Uterus (tissue), 4 donors: ENCODE results near the gene S100A14. TPM values are rescaled to one million over a fixed set of nuclear protein-coding genes. Genes with fewer than 3 reads are reported as not detected.
A peak's percentile ranks its signal among the peaks of the same experiment; 100 is the strongest.

Source experiments
- DNase-seq, 2 donors: peaks; one replicate each; pipeline ENCODE4 v3.0.0-alpha.2; 2019 to 2020
- H3K27ac ChIP-seq, 2 donors: fragments of 200-600 bp; sonication (generic); 1 replicate in 1 of 2; 2 replicates in 1 of 2; pipeline ENCODE4 v1.5.1; 2016 to 2018
- H3K27me3 ChIP-seq, 2 donors: fragments of 200-600 bp; sonication (generic); one replicate each; pipeline ENCODE4 v1.5.1; 2018 to 2019; ENCODE audit warnings: control low read depth in 1 of 2
- H3K36me3 ChIP-seq, 2 donors: fragments of 200-600 bp; sonication (generic); one replicate each; pipeline ENCODE4 v1.5.1; 2019; ENCODE audit warnings: control low read depth in 1 of 2
- H3K4me1 ChIP-seq, 2 donors: fragments of 200-600 bp; sonication (generic); one replicate each; pipeline ENCODE4 v1.5.1; 2018 to 2019; ENCODE audit warnings: control low read depth in 1 of 2
- H3K4me3 ChIP-seq, 2 donors: fragments of 200-600 bp; sonication (generic); 1 replicate in 1 of 2; 2 replicates in 1 of 2; pipeline ENCODE4 v1.5.1; 2018 to 2019; ENCODE audit warnings: mild to moderate bottlenecking in 1 of 2
- H3K9me3 ChIP-seq, 2 donors: fragments of 200-600 bp; sonication (generic); one replicate each; pipeline ENCODE4 v1.5.1; 2019; ENCODE audit warnings: control low read depth in 1 of 2
- CTCF ChIP-seq, 4 experiments: fragments of 200-600 bp in 2 of 4; fragments of 450-650 bp in 2 of 4; sonication (generic) in 2 of 4; IDR thresholded peaks; one replicate each; pipeline ENCODE4 v1.5.1; 2016 to 2019; ENCODE audit warnings: antibody characterized with exemption in 4 of 4, mild to moderate bottlenecking in 2 of 4, moderate library complexity in 1 of 4
- POLR2A ChIP-seq, 2 donors: fragments of 450-650 bp; IDR thresholded peaks; one replicate each; pipeline ENCODE4 v1.6.1; 2016; ENCODE audit warnings: antibody characterized with exemption in 2 of 2, mild to moderate bottlenecking in 1 of 2, moderate library complexity in 1 of 2
- intact Hi-C: fragments of 100-400 bp; cut with DNase I; formaldehyde crosslinking; loops from one replicate; pipeline ENCODE4 v1.15.1; 2023; ENCODE audit warnings: low total_unique reads
- total RNA-seq, 4 donors: library from RNA; depleted of rRNA in 3 of 4; stranded (reverse); fragments of >200 nt in 3 of 4; gene quantifications; one replicate each; pipeline versions ENCODE4 v1.1.0 to v1.2.4, GENCODE V29; 2014 to 2023
- donor health status: DM: yes; HTN: yes; CAD: no.

The S100A14 gene
- total RNA-seq, 4 donors from 2014 or later = 0.29 to 6.2 TPM; not detected in 2

GRCh38 chr1:153638261-153638660, 22.1 kb upstream of the S100A14 start:
- H3K9me3 ChIP-seq = no peaks in the 10 kb centered on the region
- intact Hi-C loops = no loop called here
- H3K4me3 ChIP-seq = no peak overlapping the region
- no peak overlapping the region for H3K27ac ChIP-seq
- peaks cover 0 to 3% of the 10 kb centered on the region in 2 donors for H3K36me3 ChIP-seq
- TF ChIP-seq POLR2A (IDR thresholded peaks at IDR 0.05) (no peak), CTCF (IDR thresholded peaks at IDR 0.05) (no peak)
- H3K27me3 ChIP-seq = no peaks in the 10 kb centered on the region
- no peak for DNase-seq
- H3K4me1 ChIP-seq = peaks cover 0 to 3% of the 10 kb centered on the region in 2 donors

- H3K4me3 ChIP-seq = no peak overlapping the region
These were observed 20.2 kb upstream of the S100A14 start for GRCh38 chr1:153636312-153636711.

GRCh38 chr1:153635872-153636271, 19.7 kb upstream of the S100A14 start:
- Histone ChIP-seq H3K36me3 (no peaks in the 10 kb centered on the region), H3K9me3 (no peaks in the 10 kb centered on the region), H3K4me3 (peak overlapping the region in 1 of 2 donors; percentile 88), H3K27ac (peak overlapping the region in 1 of 2 donors; percentile 100), H3K4me1 (peaks cover 0 to 3% of the 10 kb centered on the region in 2 donors), H3K27me3 (no peaks in the 10 kb centered on the region)
- no peak for DNase-seq
- TF ChIP-seq POLR2A (IDR thresholded peaks at IDR 0.05) (no peak), CTCF (IDR thresholded peaks at IDR 0.05) (no peak)
- intact Hi-C loops = no loop called here

More at GRCh38 chr1:153636312-153636711, 20.2 kb upstream of the S100A14 start:
- Histone ChIP-seq H3K27me3 (no peaks in the 10 kb centered on the region), H3K27ac (peak overlapping the region in 1 of 2 donors; percentile 100), H3K36me3 (peaks cover 0 to 2% of the 10 kb centered on the region in 2 donors), H3K4me1 (peaks cover 0 to 3% of the 10 kb centered on the region in 2 donors), H3K9me3 (no peaks in the 10 kb centered on the region)
- intact Hi-C loops = no loop called here
- no peak for DNase-seq
- no peak for TF ChIP-seq CTCF (IDR thresholded peaks at IDR 0.05)
- no peak for TF ChIP-seq POLR2A (IDR thresholded peaks at IDR 0.05)

GRCh38 chr1:153633754-153634665, 17.9 kb upstream of the S100A14 start, which contains the start of gene CHTOP:
CHTOP (plus strand) TSS chr1:153634066; CDS start chr1:153636589, 2,523 bp downstream.
- intact Hi-C loops = no loop called here
- Histone ChIP-seq H3K27me3 (no peaks in the 10 kb centered on the region), H3K9me3 (no peaks in the 10 kb centered on the region), H3K4me3 (peak within 1 kb of the TSS; percentile 88 to 100), H3K36me3 (no peaks in the 10 kb centered on the region), H3K27ac (peak within 1 kb of the TSS; percentile 99 to 100), H3K4me1 (peaks cover 0 to 3% of the 10 kb centered on the region in 2 donors)
- peak; percentile 99 for DNase-seq
- peak; percentile 84 to 99 for TF ChIP-seq POLR2A (IDR thresholded peaks at IDR 0.05)
- TF ChIP-seq CTCF (IDR thresholded peaks at IDR 0.05) = peak in 1 of 4 experiments; percentile 5
